Muscle of back (tissue), 11 donors: ENCODE results near the gene COLEC12. TPM values are rescaled to one million over a fixed set of nuclear protein-coding genes. Genes with fewer than 3 reads are reported as not detected.
A peak's percentile ranks its signal among the peaks of the same experiment; 100 is the strongest.
"Not testable (repeated sequence)": the region's sequence is repeated elsewhere in the genome, so short reads cannot be mapped to it uniquely, and the experiment has no call there.

Source experiments
- DNase-seq, 3 donors: peaks; one replicate each; pipeline versions ENCODE4 v3.0.0 to v3.0.0-alpha.2; 2013
- polyA plus RNA-seq, 10 donors: library from polyadenylated mRNA; unstranded; fragments of 120-200 nt; gene quantifications; one replicate each; pipeline ENCODE4 v1.2.1, GENCODE V29; 2013; ENCODE audit not compliant: insufficient read length in 10 of 10

The COLEC12 gene
- polyA plus RNA-seq, 10 donors = 42.8 to 82.8 (median 56.7) TPM

GRCh38 chr18:415617-416612, 84.6 kb downstream of the COLEC12 start:
- peak in 1 of 3 donors; percentile 89 for DNase-seq

- no peak for DNase-seq
These were observed 85.5 kb downstream of the COLEC12 start for GRCh38 chr18:415047-415446.

GRCh38 chr18:413233-413632, 87.3 kb downstream of the COLEC12 start:
- DNase-seq = no peak

GRCh38 chr18:410047-410455, 90.5 kb downstream of the COLEC12 start:
- peak in 1 of 3 donors; percentile 42 for DNase-seq

DNA sequence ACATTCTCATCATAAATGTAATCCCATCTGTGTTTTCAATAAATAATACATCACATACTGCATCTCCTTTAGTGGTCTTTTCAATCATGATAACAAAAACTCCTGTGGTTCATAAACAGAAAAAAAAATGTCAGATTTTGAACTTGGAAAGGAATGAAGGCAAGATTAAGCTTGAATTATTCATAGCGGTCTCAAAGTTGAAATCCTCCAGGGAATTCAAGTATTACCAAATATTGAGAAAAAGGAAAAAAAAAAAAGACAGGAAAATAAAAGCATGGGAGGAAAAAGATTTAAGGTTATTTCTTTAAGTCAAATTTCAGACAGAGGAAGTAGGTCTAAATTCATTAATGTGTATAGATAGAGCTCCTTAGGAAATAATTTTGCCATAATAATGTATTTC, 92.1 kb downstream of the COLEC12 start:
- no peak for DNase-seq

DNA sequence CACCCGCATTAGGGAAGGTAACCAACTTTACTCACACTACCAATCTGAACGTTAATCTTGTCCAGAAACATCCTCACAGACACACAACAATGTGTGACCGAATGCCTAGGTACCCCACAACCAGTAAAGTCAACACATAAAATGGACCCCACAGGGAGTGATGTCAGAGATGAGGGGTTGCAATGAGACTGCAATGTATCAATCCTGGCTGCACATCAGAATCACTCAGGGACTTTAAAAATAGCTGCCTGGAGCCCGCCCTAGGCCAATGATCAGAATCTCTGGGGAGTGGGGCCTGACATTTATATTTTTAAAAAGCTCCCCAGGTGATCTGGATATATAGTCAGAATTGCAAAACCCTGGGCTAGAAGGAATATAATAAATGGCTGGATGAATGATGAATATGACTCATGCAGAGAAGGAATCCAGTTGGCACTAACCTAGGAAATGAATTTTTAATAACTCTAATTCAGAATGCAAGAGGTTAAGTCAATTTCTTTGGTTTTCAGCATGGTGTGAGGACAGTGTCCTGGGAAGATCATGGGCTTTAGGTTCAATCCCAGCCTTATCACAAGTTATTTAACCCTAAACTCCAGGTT, 92.8 kb downstream of the COLEC12 start:
- no peak for DNase-seq

DNA sequence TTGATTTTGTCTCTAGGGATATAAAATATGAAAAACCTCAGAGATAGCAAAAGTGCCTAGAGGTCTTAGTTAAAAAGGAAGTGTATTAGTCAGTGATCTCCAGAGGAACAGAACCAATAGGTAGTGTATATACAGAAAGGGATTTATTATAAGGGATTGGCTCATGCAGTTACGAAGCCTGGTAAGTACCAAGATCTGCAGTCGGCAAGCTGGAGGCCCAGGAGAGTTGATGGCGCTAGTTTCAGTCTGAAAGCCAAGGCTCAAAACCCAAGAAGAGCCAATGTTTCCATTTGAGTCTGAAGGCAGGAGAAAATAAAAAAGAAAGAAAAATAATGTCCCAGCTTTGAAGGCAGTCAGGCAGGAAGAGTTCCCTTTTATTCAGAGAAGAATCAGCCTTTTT, 93.3 kb downstream of the COLEC12 start:
- peak in 1 of 3 donors; percentile 50 for DNase-seq

DNA sequence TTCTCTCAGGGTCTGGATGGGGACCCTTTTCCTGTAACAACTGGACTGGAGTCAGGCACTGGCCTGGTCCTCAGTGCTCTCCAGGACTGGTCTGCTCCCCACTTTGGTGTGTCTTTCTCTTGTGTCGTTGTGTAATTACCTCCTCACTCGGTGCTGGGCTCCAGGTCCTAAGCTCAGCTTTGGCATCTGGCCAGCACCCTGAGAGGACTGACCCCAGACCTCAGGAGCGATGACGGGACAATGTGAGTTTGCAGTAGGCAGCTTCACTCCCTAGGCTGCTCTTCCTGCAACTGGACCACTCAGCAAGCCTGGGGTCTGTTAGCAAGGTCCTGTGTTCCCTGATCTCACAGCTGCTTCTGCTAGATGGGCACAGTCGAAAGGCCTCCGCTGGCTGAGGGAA, 93.8 kb downstream of the COLEC12 start:
- DNase-seq = peak in 1 of 3 donors; percentile 35

DNA sequence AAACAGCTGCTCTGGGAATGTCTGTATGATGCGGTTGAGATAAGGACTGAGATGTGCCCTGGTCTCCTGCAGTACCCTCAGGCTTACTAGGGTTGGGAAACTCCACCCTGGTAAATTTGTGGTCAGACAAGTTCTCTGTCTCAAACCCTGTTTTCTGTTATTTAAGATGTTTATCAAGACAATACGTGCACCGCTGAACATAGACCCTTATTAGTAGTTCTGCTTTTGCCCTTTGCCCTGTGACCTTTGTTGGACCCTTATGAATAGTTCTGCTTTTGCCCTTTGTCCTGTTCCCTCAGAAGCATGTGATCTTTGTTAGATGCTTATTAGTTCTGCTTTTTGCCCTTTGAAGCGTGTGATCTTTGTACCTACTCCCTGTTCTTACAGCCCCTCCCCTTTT, 95.5 kb downstream of the COLEC12 start:
- DNase-seq = not testable (repeated sequence)

DNA sequence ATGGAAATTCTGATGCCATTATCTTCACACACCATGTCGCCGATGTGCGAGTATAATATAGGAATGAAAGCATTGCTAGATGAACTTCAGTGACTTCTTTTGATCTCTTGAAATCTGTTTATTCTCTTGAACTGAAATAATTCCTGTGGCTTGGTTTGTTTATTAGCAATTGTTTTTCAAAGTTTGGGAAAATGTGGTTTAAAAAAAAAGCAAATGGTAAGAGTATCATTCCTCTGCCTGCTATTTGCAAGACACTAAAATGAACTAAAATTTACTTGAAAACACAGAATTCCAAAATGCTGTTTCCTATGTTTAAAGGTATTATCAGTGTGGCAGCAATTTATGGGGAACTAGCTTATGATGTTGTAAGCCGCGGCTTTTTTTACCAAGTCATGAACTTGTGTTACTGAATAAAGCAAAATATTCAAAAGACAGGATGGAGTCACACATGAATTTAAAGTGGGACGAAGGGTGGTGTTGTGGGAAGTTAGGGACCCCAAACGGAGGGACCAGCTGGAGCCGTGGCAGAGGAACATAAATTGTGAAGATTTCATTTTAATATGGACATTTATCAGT, 96.4 kb downstream of the COLEC12 start:
- no peak for DNase-seq

GRCh38 chr18:402129-402528, 98.4 kb downstream of the COLEC12 start:
- no peak for DNase-seq

GRCh38 chr18:400456-400855, 100.0 kb downstream of the COLEC12 start:
- peak in 1 of 3 donors; percentile 92 for DNase-seq

DNA sequence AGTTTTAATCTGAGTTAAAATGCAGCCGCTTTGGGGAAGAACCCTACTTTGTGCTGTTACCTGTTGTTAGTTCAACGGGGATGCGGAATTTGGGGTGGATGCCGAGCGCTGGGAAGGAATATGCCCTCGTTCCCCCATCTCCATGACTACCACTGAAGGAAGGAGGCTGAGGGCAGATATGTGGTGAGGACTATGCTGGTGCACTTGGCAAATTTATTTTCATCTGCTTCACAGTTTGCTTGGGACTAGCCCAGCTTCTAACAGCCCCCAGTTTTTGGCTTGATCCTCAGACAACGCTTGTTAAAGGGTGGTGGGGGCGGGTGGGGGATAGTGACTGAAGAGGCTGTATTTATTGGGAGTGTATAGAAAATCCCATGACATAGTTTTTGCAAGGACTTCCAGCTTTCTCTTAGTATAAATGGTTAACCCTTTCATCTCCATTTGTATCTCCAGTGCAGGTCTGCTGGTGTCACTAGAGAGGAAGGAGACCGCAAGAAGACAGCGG, 100.8 kb downstream of the COLEC12 start:
- peak in 1 of 3 donors; percentile 83 for DNase-seq

GRCh38 chr18:398935-399630, 101.4 kb downstream of the COLEC12 start:
- DNase-seq = peak in 2 of 3 donors; percentile 56 to 59

DNA sequence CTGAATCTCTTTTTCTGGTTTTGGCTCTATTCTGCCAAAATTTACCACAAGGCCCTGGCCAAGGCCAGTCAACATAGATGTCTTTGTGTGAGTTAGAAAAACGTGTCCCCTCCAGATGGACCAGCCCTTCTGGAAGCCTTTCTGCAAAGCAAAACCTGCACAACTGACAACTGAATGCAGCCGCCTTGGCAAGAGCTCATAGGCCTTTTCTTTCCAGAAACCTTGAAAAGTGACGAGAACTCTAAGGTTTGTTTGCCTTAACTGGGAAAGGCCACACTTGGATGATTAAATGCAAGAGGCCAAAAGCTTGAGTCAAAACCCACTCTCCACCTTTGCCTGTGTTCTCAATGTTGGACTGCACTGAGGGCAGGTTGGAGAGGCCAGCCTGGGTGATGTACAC, 103.9 kb downstream of the COLEC12 start:
- DNase-seq = no peak

GRCh38 chr18:396251-396555, 104.3 kb downstream of the COLEC12 start:
- no peak for DNase-seq

DNA sequence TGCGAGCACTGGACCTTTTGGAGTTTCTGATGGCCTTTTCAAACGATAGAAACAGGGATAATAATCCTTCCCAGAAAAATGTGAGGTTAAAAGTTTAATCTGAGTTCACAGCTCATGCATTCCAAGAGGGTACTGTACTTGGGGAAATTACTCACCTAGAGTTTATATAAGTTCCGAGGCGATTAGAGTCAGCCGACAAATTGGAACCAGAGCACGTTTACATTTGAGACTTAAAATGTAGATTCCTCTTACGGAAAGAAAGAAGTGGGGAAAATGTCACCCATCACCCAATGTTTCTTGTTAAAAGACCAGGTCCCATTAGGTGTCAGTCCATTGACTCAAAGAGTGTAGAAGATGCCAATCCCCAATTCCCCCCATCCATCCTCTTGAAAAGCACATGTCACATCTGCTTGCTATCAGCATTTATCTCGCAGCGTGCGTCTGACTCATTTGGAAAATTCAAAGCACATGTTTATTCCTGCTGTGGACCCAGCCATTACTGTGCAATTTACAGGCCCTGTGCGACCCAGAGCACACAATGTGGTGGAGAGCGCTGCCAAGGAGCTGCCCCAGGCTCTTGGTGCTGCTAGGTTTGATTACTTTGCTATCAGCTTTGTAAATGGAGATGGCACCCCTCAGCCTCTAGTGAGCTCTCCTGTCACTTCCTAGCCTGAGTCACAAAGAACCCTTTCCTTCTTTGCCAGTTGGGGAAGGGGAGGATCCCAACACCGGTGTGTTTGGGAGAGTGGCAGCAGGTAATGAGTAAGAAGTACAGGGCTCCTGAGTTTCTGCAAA, 104.8 kb downstream of the COLEC12 start:
- DNase-seq = peak; percentile 63 to 92 (median 84)

GRCh38 chr18:394987-395362, 105.5 kb downstream of the COLEC12 start:
- DNase-seq = peak; percentile 84 to 92 (median 91)

GRCh38 chr18:394262-394986, 106.1 kb downstream of the COLEC12 start:
- no peak for DNase-seq

- no peak for DNase-seq
These were observed 106.9 kb downstream of the COLEC12 start for GRCh38 chr18:393574-393957.
